DOHH2 (cell line): ENCODE data around the gene ARHGEF5.

ENCODE experiments used
- H3F3A ChIP-seq: fragments of 200-600 bp; sonication (generic), shearing (Covaris generic); 2 replicates; pipeline ENCODE4 v1.6.0; 2016; ENCODE audit warnings: antibody characterized with exemption, mild to moderate bottlenecking; ENCODE audit not compliant: control insufficient read depth, insufficient read depth
- H3K27ac ChIP-seq: fragments of 200-600 bp; sonication (generic); 2 replicates; pipeline ENCODE4 v1.5.1; 2014; ENCODE audit warnings: low read depth, mild to moderate bottlenecking, low read length, moderate library complexity
- H3K27me3 ChIP-seq: fragments of 200-600 bp; sonication (generic); 2 replicates; pipeline ENCODE4 v1.6.1; 2014; ENCODE audit warnings: mild to moderate bottlenecking, low read length, mixed read lengths; ENCODE audit not compliant: control insufficient read depth
- H3K36me3 ChIP-seq: fragments of 200-600 bp; sonication (generic); 2 replicates; pipeline ENCODE4 v1.6.1; 2014; ENCODE audit warnings: mild to moderate bottlenecking, low read length, moderate library complexity, mixed read lengths; ENCODE audit not compliant: control insufficient read depth
- H3K4me1 ChIP-seq: fragments of 200-600 bp; sonication (generic); 2 replicates; pipeline ENCODE4 v1.6.1; 2014; ENCODE audit warnings: mild to moderate bottlenecking, low read length, mixed read lengths; ENCODE audit not compliant: control insufficient read depth
- H3K4me2 ChIP-seq: fragments of 200-600 bp; sonication (generic); 2 replicates; pipeline ENCODE4 v1.6.0; 2014; ENCODE audit warnings: mild to moderate bottlenecking, low read length, moderate library complexity
- H3K4me3 ChIP-seq: fragments of 200-600 bp; sonication (generic); 2 replicates; pipeline ENCODE4 v1.5.1; 2014; ENCODE audit warnings: mild to moderate bottlenecking, low read length, mixed read lengths
- H3K79me2 ChIP-seq: fragments of 200-600 bp; sonication (generic); 2 replicates; pipeline ENCODE4 v1.6.1; 2014; ENCODE audit warnings: mild to moderate bottlenecking, low read length, mixed read lengths; ENCODE audit not compliant: control insufficient read depth
- H3K9me2 ChIP-seq: fragments of 200-600 bp; sonication (generic); replicated peaks from 2 replicates; pipeline ENCODE4 v1.6.1; 2014; ENCODE audit warnings: mild to moderate bottlenecking, low read length, mixed read lengths; ENCODE audit not compliant: control insufficient read depth
- H3K9me3 ChIP-seq: fragments of 200-600 bp; sonication (generic); 2 replicates; pipeline ENCODE4 v1.6.1; 2014; ENCODE audit warnings: antibody characterized with exemption, low read length, mixed read lengths; ENCODE audit not compliant: control insufficient read depth, insufficient read depth
- H4K20me1 ChIP-seq: fragments of 200-600 bp; sonication (generic); 2 replicates; pipeline ENCODE4 v1.6.0; 2014; ENCODE audit warnings: low read depth, mild to moderate bottlenecking, antibody characterized with exemption, low read length, moderate library complexity; ENCODE audit not compliant: control insufficient read depth, insufficient read depth
- EZH2phosphoT487 ChIP-seq: fragments of 200-600 bp; sonication (generic); IDR thresholded peaks from 2 replicates; pipeline ENCODE4 v1.6.1; 2017; ENCODE audit warnings: borderline replicate concordance, mild to moderate bottlenecking, antibody characterized with exemption, low read length, moderate library complexity, mixed read lengths
- TF ChIP-seq, protein P1 (sequence below): fragments of 200-600 bp; sonication (generic); IDR thresholded peaks from one replicate; pipeline ENCODE4 v1.5.1; 2014; ENCODE audit warnings: antibody characterized with exemption, mild to moderate bottlenecking, low read depth, low read length; ENCODE audit not compliant: poor library complexity, severe bottlenecking

Gene ARHGEF5

DNA sequence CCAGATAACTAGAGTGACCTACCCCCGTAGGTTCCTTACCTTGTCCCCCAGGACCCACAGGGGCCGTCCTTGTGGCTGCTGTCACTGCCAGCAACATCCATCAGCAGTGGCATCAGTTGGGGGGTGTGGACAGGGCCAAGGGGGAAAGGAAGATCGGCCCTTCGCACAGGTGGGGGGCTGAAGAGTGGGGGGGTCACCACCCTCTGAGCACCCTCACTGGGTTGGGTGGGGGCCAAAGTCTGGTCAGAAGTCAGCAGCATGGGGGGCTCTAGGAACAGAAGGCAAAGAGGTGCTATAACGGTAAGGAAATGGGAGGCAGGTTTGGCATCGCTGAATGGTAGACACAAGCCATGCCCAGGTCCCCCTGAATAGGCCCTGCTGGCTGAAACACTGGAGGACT is 43.7 kb downstream of the ARHGEF5 start:
- Histone ChIP-seq H4K20me1 (no peaks in the 10 kb centered on the region), H3K4me2 (no peak overlapping the region), H3K4me3 (no peak overlapping the region), H3K9me2 (no peaks in the 10 kb centered on the region), H3F3A (no peaks in the 10 kb centered on the region), H3K9me3 (no peaks in the 10 kb centered on the region), H3K27me3 (no peaks in the 10 kb centered on the region), H3K27ac (no peak overlapping the region), H3K79me2 (no peaks in the 10 kb centered on the region), H3K36me3 (no peaks in the 10 kb centered on the region), H3K4me1 (no peaks in the 10 kb centered on the region)
- TF ChIP-seq, protein P1, sequence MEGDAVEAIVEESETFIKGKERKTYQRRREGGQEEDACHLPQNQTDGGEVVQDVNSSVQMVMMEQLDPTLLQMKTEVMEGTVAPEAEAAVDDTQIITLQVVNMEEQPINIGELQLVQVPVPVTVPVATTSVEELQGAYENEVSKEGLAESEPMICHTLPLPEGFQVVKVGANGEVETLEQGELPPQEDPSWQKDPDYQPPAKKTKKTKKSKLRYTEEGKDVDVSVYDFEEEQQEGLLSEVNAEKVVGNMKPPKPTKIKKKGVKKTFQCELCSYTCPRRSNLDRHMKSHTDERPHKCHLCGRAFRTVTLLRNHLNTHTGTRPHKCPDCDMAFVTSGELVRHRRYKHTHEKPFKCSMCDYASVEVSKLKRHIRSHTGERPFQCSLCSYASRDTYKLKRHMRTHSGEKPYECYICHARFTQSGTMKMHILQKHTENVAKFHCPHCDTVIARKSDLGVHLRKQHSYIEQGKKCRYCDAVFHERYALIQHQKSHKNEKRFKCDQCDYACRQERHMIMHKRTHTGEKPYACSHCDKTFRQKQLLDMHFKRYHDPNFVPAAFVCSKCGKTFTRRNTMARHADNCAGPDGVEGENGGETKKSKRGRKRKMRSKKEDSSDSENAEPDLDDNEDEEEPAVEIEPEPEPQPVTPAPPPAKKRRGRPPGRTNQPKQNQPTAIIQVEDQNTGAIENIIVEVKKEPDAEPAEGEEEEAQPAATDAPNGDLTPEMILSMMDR = no peak
- no peak for TF ChIP-seq EZH2phosphoT487

DNA sequence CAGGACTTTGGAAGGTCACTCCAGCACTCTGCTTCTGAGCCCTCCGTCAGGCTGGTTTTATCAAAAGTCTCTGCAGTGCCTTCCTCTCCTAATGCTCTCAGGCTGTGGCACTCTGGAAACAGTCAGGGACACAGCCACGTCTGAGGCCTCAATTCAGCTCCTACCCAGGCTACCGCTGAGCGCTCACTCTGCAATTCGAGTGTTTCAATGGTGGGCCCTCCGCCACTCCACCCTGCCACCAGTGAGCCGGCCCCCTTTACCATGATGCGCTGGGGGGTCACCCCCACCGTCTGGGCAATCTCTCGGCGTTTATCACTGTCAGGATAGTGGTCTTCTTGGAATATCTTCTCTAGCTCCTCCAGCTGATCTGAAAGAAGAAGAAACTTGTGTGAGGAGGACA is 44.7 kb downstream of the ARHGEF5 start:
- Histone ChIP-seq H3K27ac (no peak overlapping the region), H3K4me2 (no peak overlapping the region), H3K79me2 (no peaks in the 10 kb centered on the region), H3K4me3 (no peak overlapping the region), H3K9me2 (no peaks in the 10 kb centered on the region), H3F3A (no peaks in the 10 kb centered on the region), H4K20me1 (no peaks in the 10 kb centered on the region), H3K9me3 (no peaks in the 10 kb centered on the region), H3K36me3 (no peaks in the 10 kb centered on the region), H3K27me3 (no peaks in the 10 kb centered on the region), H3K4me1 (no peaks in the 10 kb centered on the region)
- TF ChIP-seq EZH2phosphoT487 = no peak
- TF ChIP-seq, protein P1 = no peak

DNA sequence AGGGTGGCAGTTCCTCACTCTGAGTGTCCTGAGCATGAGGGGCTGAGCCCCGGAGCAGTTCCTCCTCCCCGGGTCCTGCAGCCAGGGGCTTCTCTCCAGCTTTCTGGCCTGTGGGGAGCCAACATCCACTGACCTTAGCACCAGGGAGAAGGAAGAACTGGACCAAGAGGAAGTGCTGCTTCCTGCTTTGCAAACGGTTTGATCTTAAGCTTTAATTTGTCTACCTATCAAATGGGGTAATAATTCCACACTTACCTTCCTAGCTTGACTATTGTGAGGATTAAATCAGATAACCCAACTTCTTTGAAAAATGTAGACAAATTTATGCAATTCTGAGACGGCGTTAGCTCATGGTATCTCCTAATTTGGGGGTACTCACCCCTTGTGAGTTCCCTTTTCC is 46.3 kb downstream of the ARHGEF5 start:
- TF ChIP-seq, protein P1 = no peak
- Histone ChIP-seq H3K27me3 (no peaks in the 10 kb centered on the region), H3K4me3 (no peak overlapping the region), H3K9me3 (no peaks in the 10 kb centered on the region), H3F3A (no peaks in the 10 kb centered on the region), H3K79me2 (no peaks in the 10 kb centered on the region), H3K4me1 (no peaks in the 10 kb centered on the region), H3K9me2 (no peaks in the 10 kb centered on the region), H4K20me1 (no peaks in the 10 kb centered on the region), H3K4me2 (no peak overlapping the region), H3K36me3 (no peaks in the 10 kb centered on the region), H3K27ac (no peak overlapping the region)

DNA sequence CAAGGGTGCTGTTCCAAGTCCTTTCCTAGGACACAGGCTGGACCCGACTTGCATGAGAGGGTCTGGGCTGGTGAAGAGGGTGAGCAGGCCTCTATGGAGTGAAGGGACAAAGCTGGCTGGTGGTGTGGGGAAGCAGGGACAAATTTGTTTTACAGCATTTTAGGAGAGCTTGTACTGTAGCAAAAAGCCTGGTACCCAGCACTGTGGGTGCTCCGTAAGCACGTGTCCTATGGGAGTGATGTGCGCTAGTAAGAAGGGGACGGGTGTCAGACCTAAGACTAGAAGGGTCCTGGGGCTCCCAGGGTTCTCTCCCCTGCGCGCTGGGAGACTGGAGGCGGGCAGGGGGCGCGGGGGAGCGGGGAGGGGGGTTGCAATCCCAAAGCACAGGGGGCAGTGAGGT is 47.9 kb downstream of the ARHGEF5 start:
- TF ChIP-seq, protein P1 = no peak
- no peak for TF ChIP-seq EZH2phosphoT487
- no peaks in the 10 kb centered on the region for H3K79me2 ChIP-seq
- H3K4me1 ChIP-seq = no peaks in the 10 kb centered on the region
- no peaks in the 10 kb centered on the region for H4K20me1 ChIP-seq
- H3K4me3 ChIP-seq = no peak overlapping the region
- H3K9me3 ChIP-seq = no peaks in the 10 kb centered on the region
- H3K27me3 ChIP-seq = no peaks in the 10 kb centered on the region
- no peaks in the 10 kb centered on the region for H3K9me2 ChIP-seq
- no peaks in the 10 kb centered on the region for H3F3A ChIP-seq
- H3K36me3 ChIP-seq = no peaks in the 10 kb centered on the region
- no peak overlapping the region for H3K4me2 ChIP-seq
- no peak overlapping the region for H3K27ac ChIP-seq
